CD4-positive, CD25-positive, alpha-beta regulatory T cell (primary cell): ENCODE results near the gene EPS15. TPM values are rescaled to one million over a fixed set of nuclear protein-coding genes. Genes with fewer than 3 reads are reported as not detected.

Source experiments
- ATAC-seq, 2 donors: fragments of 150-1000 bp; cut with Tn5 transposase; one replicate each; pipeline ENCODE4 v1.10.0; 2021; ENCODE audit warnings: low read depth in 2 of 2, moderate number of reproducible peaks in 2 of 2, moderate library complexity in 1 of 2
- DNase-seq, 3 donors: peaks; one replicate each; pipeline versions ENCODE4 v3.0.0 to v3.0.0-alpha.2; 2012 to 2022; ENCODE audit warnings: mixed read lengths in 1 of 3
- H3K27ac ChIP-seq: one replicate; pipeline ENCODE4 v1.7.0; 2013; ENCODE audit warnings: mild to moderate bottlenecking, low read length; ENCODE audit not compliant: insufficient read depth, poor library complexity, severe bottlenecking
- H3K27me3 ChIP-seq: one replicate; pipeline ENCODE4 v1.7.0; 2013; ENCODE audit warnings: low read length; ENCODE audit not compliant: control insufficient read depth, insufficient read depth
- H3K36me3 ChIP-seq: one replicate; pipeline ENCODE4 v1.7.0; 2013; ENCODE audit warnings: mild to moderate bottlenecking, low read length, moderate library complexity; ENCODE audit not compliant: control insufficient read depth, insufficient read depth
- H3K4me1 ChIP-seq: 2 replicates; pipeline ENCODE4 v1.7.0; 2013; ENCODE audit warnings: mild to moderate bottlenecking, low read length; ENCODE audit not compliant: insufficient read depth, control insufficient read depth, poor library complexity, severe bottlenecking
- H3K4me3 ChIP-seq: one replicate; pipeline ENCODE4 v1.7.0; 2013; ENCODE audit warnings: low read depth, mild to moderate bottlenecking, low read length, moderate library complexity
- H3K9me3 ChIP-seq, 2 experiments: 1 replicate in 1 of 2; 2 replicates in 1 of 2; pipeline ENCODE4 v1.7.0; 2013; ENCODE audit warnings: low read length in 2 of 2, mild to moderate bottlenecking in 1 of 2, moderate library complexity in 1 of 2; ENCODE audit not compliant: control insufficient read depth in 2 of 2
- H3K27ac Mint-ChIP-seq, 3 donors: one replicate each; pipeline ENCODE4 v1.8.0; 2020 to 2022; ENCODE audit warnings: mild to moderate bottlenecking in 3 of 3, mixed read lengths in 3 of 3, moderate library complexity in 2 of 3
- H3K27me3 Mint-ChIP-seq: one replicate; pipeline ENCODE4 v1.8.0; 2022; ENCODE audit warnings: mild to moderate bottlenecking, mixed read lengths
- H3K36me3 Mint-ChIP-seq: one replicate; pipeline ENCODE4 v1.8.0; 2020; ENCODE audit warnings: mixed read lengths
- H3K4me1 Mint-ChIP-seq, 4 donors: one replicate each; pipeline ENCODE4 v1.8.0; 2020 to 2022; ENCODE audit warnings: mixed read lengths in 4 of 4, mild to moderate bottlenecking in 1 of 4
- H3K4me3 Mint-ChIP-seq, 4 donors: one replicate each; pipeline ENCODE4 v1.8.0; 2020 to 2022; ENCODE audit warnings: mild to moderate bottlenecking in 4 of 4, mixed read lengths in 4 of 4, moderate library complexity in 3 of 4
- H3K9me3 Mint-ChIP-seq, 7 donors: one replicate each; pipeline ENCODE4 v1.8.0; 2020 to 2022; ENCODE audit warnings: mixed read lengths in 7 of 7, mild to moderate bottlenecking in 3 of 7, moderate library complexity in 2 of 7
- polyA plus RNA-seq, 4 donors: library from polyadenylated mRNA; unstranded; fragments of 300-500 nt; fragmentation: Illumina TruSeq; gene quantifications; one replicate each; pipeline ENCODE4 v1.2.3, GENCODE V29; 2021
- total RNA-seq: library from RNA; stranded (reverse); gene quantifications from one replicate; pipeline ENCODE4 v1.2.3, GENCODE V29; 2022

Gene EPS15
- total and polyA plus RNA-seq, 5 donors from 2014 or later: 58.5 to 135 (median 83.5) TPM

GRCh38 chr1:51340380-51340779 lies 178.7 kb downstream of the EPS15 start:
- Mint-ChIP-seq H3K27ac (no peak overlapping the region), H3K27me3 (peaks cover 34% of the 10 kb centered on the region), H3K36me3 (peaks cover 5% of the 10 kb centered on the region), H3K4me1 (peaks cover 0 to 8% (median 4%) of the 10 kb centered on the region in 4 donors), H3K4me3 (no peak overlapping the region), H3K9me3 (no peaks in the 10 kb centered on the region)
- Histone ChIP-seq H3K9me3 (no peaks in the 10 kb centered on the region), H3K4me3 (no peak overlapping the region), H3K27me3 (peaks cover 14% of the 10 kb centered on the region), H3K27ac (no peak overlapping the region), H3K4me1 (no peaks in the 10 kb centered on the region), H3K36me3 (no peaks in the 10 kb centered on the region)
- ATAC-seq (no peak), DNase-seq (no peak)

DNA sequence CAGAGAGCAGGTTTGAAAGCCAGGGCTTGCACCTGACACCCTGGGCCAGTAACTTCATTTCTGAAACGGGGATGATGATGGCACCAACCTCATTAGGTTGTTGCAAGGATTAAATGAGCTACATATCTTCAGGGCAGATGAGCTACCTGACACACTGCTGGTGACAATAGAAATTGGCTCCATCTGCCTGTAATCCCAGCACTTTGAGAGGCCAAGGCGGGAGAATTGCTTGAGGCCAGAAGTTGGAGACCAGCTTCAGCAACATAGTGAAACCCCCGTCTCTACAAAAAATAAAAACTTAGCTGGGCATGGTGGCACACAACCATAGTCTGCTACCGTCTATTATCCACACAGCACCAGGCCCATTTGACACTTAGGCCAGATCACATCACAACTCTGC lies 182.4 kb downstream of the EPS15 start:
- H3K4me3 ChIP-seq: no peak overlapping the region
- no peaks in the 10 kb centered on the region for H3K9me3 ChIP-seq
- H3K27ac ChIP-seq: no peak overlapping the region
- ATAC-seq (no peak), DNase-seq (no peak)
- H3K4me1 ChIP-seq: no peaks in the 10 kb centered on the region
- Mint-ChIP-seq H3K36me3 (no peaks in the 10 kb centered on the region), H3K4me1 (no peaks in the 10 kb centered on the region), H3K27ac (peak overlapping the region in 1 of 3 donors; percentile 16), H3K4me3 (no peak overlapping the region), H3K9me3 (no peaks in the 10 kb centered on the region), H3K27me3 (peaks cover 26% of the 10 kb centered on the region)
- peaks cover 4% of the 10 kb centered on the region for H3K27me3 ChIP-seq
- no peaks in the 10 kb centered on the region for H3K36me3 ChIP-seq

DNA sequence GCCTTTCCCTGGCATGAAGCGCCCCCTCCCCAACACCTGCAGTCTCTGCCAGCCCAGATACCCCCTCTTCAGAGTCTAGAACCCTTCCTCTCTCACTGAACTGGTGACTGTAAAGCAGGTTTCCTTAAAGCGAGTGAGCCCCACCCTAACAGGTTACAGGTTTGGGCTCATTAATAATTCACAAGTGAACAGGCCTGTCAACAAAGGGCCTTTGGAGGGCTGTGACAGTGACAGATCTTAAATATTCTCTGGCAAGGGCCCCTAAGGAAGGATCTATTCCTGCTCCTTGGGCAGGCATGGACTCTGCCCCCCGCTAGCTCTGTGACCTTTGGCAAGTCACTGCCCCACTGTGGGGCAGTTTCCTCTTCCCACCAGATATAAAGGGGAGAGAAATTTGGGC lies 183.1 kb downstream of the EPS15 start:
- Histone ChIP-seq H3K9me3 (no peaks in the 10 kb centered on the region), H3K4me3 (no peak overlapping the region), H3K27ac (no peak overlapping the region), H3K36me3 (no peaks in the 10 kb centered on the region), H3K27me3 (peaks cover 5% of the 10 kb centered on the region), H3K4me1 (no peaks in the 10 kb centered on the region)
- H3K4me3 Mint-ChIP-seq: no peak overlapping the region
- no peak for ATAC-seq
- H3K4me1 Mint-ChIP-seq: peaks cover 0 to 3% (median 2%) of the 10 kb centered on the region in 4 donors
- no peaks in the 10 kb centered on the region for H3K36me3 Mint-ChIP-seq
- DNase-seq: no peak
- peaks cover 33% of the 10 kb centered on the region for H3K27me3 Mint-ChIP-seq
- peaks cover 0 to 1% (median 0%) of the 10 kb centered on the region in 7 donors for H3K9me3 Mint-ChIP-seq
- H3K27ac Mint-ChIP-seq: no peak overlapping the region

DNA sequence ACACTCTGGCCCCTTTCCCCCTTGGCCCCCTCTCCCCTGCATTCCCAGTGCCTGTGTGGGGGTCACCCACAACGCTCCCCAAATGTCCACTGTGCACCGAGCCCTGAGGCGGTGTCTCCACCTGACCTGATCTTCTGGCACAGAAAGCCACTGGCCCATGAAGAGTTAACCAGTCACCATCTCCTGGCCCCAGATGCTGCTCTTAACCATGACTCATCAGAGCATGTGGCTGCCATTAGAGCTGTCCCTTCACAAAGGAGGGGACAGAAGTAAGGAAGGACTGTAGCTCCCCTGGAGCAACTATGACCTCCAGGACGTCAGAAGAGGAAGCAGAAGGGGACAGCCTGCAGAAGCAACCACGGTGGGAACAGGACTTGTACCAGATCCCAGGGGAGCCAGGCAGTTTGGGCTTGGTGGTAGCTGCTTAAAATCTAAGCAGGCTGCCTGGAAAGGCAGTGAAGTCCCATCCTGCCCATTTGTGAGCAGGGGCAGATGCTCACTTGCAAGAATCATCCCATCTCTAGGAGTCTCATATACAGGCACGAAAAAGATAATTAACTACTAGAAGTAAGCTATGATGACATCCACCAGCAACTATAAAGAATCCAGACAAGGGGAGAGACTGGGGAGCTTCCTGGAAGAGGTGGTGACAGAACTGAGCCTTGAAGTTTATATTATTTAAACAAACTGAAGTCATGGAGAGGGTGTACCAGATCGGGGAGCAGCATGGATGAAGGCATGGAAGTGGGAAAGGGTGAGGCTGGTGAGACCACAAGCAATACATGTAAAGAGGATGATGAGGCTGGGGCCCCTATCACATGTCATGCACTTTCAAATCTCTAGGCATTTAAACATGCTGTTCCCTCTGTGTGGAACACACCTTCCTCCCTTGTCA lies 187.6 kb downstream of the EPS15 start:
- Histone ChIP-seq H3K4me1 (peaks cover 4% of the 10 kb centered on the region), H3K27me3 (peaks cover 16% of the 10 kb centered on the region), H3K27ac (no peak overlapping the region), H3K36me3 (no peaks in the 10 kb centered on the region), H3K9me3 (no peaks in the 10 kb centered on the region), H3K4me3 (no peak overlapping the region)
- Mint-ChIP-seq H3K27ac (peak overlapping the region in 1 of 3 donors; percentile 47), H3K4me3 (peak overlapping the region in 3 of 4 donors; percentile 66 to 82 (median 79)), H3K4me1 (peaks cover 0 to 8% (median 4%) of the 10 kb centered on the region in 4 donors), H3K9me3 (peaks cover 0 to 1% (median 0%) of the 10 kb centered on the region in 7 donors), H3K27me3 (peaks cover 51% of the 10 kb centered on the region), H3K36me3 (no peaks in the 10 kb centered on the region)
- ATAC-seq (no peak), DNase-seq (no peak)

- peaks cover 4% of the 10 kb centered on the region for H3K4me1 ChIP-seq
- H3K27me3 Mint-ChIP-seq: peaks cover 52% of the 10 kb centered on the region
- peaks cover 0 to 8% (median 4%) of the 10 kb centered on the region in 4 donors for H3K4me1 Mint-ChIP-seq
- peak within 1 kb of the TSS in 3 of 4 donors; percentile 66 to 82 (median 79) for H3K4me3 Mint-ChIP-seq
- H3K27ac ChIP-seq: no peak within 1 kb of the TSS
- no peaks in the 10 kb centered on the region for H3K36me3 ChIP-seq
- H3K27ac Mint-ChIP-seq: peak within 1 kb of the TSS in 1 of 3 donors; percentile 47
- no peaks in the 10 kb centered on the region for H3K36me3 Mint-ChIP-seq
- ATAC-seq: peak in 1 of 2 donors; percentile 12
- no peak for DNase-seq
- H3K4me3 ChIP-seq: no peak within 1 kb of the TSS
- peaks cover 16% of the 10 kb centered on the region for H3K27me3 ChIP-seq
- peaks cover 0 to 1% (median 0%) of the 10 kb centered on the region in 7 donors for H3K9me3 Mint-ChIP-seq
- H3K9me3 ChIP-seq: no peaks in the 10 kb centered on the region
These were observed 188.5 kb downstream of the EPS15 start, which contains the start of gene TTC39A for GRCh38 chr1:51330331-51331201. Gene TTC39A (minus strand): TSS chr1:51330562. CDS start chr1:51330477, 85 bp downstream.

DNA sequence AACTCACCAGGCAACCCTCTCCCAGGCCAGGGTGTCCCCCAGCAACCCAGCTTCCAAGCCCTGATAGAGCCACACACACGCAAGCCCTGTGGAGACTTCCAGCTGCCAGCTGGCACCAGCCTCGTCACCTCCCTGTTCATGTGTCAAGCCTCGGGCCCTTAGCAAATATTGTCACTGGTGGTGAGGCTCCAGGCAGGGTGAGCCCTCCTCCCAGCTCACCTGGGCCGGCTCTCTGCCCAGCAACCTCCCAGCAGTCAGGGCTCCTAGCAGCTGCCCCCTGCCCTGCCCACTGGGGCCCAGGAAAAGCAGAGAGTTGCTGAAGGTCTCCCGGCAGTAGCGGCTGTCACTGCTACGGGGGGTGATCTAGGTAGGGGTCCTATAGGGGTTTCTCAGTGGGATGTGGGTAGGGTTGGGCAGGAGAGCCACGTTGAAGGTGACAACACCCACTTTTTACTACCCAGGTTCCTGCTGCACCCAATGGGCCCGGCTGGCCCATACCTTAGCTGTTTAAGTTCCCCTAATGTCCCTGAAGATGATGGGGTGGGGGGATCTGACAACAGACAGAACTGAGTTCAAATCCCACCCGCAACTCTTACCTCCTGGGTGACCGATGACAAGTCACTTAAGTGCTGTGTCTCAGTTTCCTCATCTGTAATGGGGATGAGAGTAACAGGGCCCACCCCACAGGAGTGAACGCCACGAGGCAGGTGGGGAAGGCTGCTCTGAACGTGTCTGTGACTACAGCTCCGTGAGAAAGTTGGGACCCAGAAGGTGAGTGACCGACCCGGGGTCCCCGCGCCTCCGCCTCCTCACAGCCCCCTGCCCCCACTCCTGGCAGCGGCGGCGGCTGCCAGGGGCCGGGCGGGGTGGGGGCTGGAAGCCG lies 189.4 kb downstream of the EPS15 start:
- Mint-ChIP-seq H3K27ac (no peak overlapping the region), H3K4me3 (peak overlapping the region in 2 of 4 donors; percentile 19 to 41), H3K27me3 (peaks cover 52% of the 10 kb centered on the region), H3K4me1 (peaks cover 0 to 8% (median 4%) of the 10 kb centered on the region in 4 donors), H3K9me3 (peaks cover 0 to 1% (median 0%) of the 10 kb centered on the region in 7 donors), H3K36me3 (no peaks in the 10 kb centered on the region)
- H3K4me1 ChIP-seq: peaks cover 4% of the 10 kb centered on the region
- no peak for DNase-seq
- H3K4me3 ChIP-seq: no peak overlapping the region
- H3K27me3 ChIP-seq: peaks cover 18% of the 10 kb centered on the region
- no peak for ATAC-seq
- no peak overlapping the region for H3K27ac ChIP-seq
- no peaks in the 10 kb centered on the region for H3K36me3 ChIP-seq
- H3K9me3 ChIP-seq: no peaks in the 10 kb centered on the region

DNA sequence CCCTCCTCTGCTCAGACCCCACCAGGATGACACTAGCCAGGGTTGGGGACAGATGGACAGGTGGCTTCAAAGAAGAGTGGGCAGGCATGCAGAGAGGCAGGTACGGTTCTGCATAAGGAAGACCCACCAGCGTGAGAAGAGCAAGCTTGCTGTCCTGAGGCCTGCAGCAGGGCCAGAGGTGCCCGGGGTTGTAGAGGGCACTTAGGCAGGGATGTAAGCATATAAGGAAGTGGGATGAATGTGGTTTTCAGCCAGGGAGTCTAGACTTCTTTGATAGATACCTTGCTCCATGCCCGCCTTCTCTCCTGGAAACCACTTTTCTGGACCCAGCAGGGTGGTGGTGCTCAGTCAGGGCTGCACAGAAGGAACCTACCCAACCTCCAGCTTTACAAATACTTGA lies 190.1 kb downstream of the EPS15 start:
- Histone ChIP-seq H3K9me3 (no peaks in the 10 kb centered on the region), H3K36me3 (no peaks in the 10 kb centered on the region), H3K27me3 (peaks cover 18% of the 10 kb centered on the region), H3K4me3 (no peak overlapping the region), H3K4me1 (peaks cover 4% of the 10 kb centered on the region), H3K27ac (no peak overlapping the region)
- Mint-ChIP-seq H3K9me3 (peaks cover 0 to 1% (median 0%) of the 10 kb centered on the region in 7 donors), H3K36me3 (no peaks in the 10 kb centered on the region), H3K27me3 (peaks cover 52% of the 10 kb centered on the region), H3K4me1 (peaks cover 0 to 8% (median 4%) of the 10 kb centered on the region in 4 donors), H3K4me3 (peak overlapping the region in 2 of 4 donors; percentile 30 to 40), H3K27ac (peak overlapping the region in 1 of 3 donors; percentile 57)
- ATAC-seq (no peak), DNase-seq (no peak)
